Activated T-helper 9 cell treated with anti-CD3 and anti-CD28 coated beads, Interleukin-2, amount 50 U/mL, for 16 hours (primary cell): ENCODE results near the gene CYP4X1.
"Not testable (repeated sequence)": the region's sequence is repeated elsewhere in the genome, so short reads cannot be mapped to it uniquely, and the experiment has no call there.

Source experiments
- DNase-seq: peaks from one replicate; pipeline ENCODE4 v3.0.0-alpha.2; 2020; ENCODE audit warnings: low read depth

The CYP4X1 gene

GRCh38 chr1:47089356-47089755, 65.9 kb downstream of the CYP4X1 start:
- DNase-seq: not testable (repeated sequence)

GRCh38 chr1:47091476-47091875, 68.0 kb downstream of the CYP4X1 start:
- DNase-seq: not testable (repeated sequence)
